GM06990 (cell line): ENCODE measurements around the gene PPP1R27.

Source experiments
- DNase-seq: peaks from one replicate; pipeline ENCODE4 v3.0.0-alpha.2; 2011; ENCODE audit not compliant: insufficient read length; ENCODE audit errors: extremely low read depth
- H3K27me3 ChIP-seq: replicated peaks from 2 replicates; pipeline ENCODE4 v1.6.0; 2011; ENCODE audit warnings: low read length; ENCODE audit not compliant: control insufficient read depth, insufficient read depth
- H3K36me3 ChIP-seq: 2 replicates; pipeline ENCODE4 v1.5.1; 2011; ENCODE audit warnings: low read length; ENCODE audit not compliant: control insufficient read depth, insufficient read depth
- H3K4me3 ChIP-seq: replicated peaks from 2 replicates; pipeline ENCODE4 v1.5.1; 2011; ENCODE audit warnings: low read depth, mild to moderate bottlenecking, control low read depth, low read length
- TF ChIP-seq, protein P1 (sequence below): IDR thresholded peaks from 2 replicates; pipeline ENCODE4 v1.5.1; 2011; ENCODE audit warnings: low read length, control low read depth, mild to moderate bottlenecking, inconsistent platforms; ENCODE audit not compliant: insufficient read depth, poor library complexity, severe bottlenecking

PPP1R27 gene

DNA sequence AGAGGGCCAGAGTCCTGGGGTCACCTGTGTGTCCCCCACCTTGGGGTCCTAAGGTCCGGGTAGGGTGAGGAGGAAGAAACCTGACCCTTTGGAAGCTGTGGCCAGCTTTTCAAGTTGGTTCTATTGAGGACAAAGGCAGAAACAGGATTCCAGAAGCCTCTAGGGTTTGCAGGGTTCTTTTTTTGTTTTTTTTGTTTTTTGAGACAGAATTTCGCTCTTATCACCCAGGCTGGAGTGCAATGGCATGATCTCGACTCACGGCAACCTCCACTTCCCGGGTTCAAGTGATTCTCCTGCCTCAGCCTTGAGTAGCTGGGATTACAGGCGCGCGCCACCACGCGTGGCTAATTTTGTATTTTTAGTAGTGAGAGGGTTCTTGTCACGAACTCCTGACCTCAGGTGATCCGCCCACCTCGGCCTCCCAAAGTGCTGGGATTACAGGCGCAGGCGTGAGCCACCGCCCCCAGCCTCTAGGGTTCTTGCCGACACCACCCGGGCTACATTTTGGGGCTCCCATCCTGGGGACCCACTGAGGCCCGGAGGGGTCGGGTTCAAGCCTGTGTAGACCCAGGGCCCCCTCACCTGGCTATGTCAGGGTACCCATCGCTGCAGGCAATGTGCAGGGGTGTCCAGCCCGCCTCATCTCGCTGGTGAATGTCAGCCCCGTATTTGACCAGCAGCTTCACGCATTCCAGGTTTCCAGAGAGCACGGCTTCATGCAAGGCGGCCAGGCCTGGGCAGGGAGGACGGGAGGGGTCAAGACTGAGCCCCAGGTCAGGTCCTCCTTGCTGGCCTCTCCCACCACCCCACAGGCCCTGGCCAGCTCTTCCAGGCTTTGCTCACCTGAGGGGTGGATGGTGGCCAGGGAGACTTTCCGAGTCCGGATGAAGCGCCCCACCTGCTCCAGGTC lies 674 bp downstream of the PPP1R27 start:
- no peaks in the 10 kb centered on the region; the same call in 1 of the 2 replicates for H3K36me3 ChIP-seq
- H3K4me3 ChIP-seq: peak overlapping the region; percentile 78
- no peak for DNase-seq
- TF ChIP-seq, protein P1, sequence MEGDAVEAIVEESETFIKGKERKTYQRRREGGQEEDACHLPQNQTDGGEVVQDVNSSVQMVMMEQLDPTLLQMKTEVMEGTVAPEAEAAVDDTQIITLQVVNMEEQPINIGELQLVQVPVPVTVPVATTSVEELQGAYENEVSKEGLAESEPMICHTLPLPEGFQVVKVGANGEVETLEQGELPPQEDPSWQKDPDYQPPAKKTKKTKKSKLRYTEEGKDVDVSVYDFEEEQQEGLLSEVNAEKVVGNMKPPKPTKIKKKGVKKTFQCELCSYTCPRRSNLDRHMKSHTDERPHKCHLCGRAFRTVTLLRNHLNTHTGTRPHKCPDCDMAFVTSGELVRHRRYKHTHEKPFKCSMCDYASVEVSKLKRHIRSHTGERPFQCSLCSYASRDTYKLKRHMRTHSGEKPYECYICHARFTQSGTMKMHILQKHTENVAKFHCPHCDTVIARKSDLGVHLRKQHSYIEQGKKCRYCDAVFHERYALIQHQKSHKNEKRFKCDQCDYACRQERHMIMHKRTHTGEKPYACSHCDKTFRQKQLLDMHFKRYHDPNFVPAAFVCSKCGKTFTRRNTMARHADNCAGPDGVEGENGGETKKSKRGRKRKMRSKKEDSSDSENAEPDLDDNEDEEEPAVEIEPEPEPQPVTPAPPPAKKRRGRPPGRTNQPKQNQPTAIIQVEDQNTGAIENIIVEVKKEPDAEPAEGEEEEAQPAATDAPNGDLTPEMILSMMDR: no peak
- no peaks in the 10 kb centered on the region for H3K27me3 ChIP-seq

DNA sequence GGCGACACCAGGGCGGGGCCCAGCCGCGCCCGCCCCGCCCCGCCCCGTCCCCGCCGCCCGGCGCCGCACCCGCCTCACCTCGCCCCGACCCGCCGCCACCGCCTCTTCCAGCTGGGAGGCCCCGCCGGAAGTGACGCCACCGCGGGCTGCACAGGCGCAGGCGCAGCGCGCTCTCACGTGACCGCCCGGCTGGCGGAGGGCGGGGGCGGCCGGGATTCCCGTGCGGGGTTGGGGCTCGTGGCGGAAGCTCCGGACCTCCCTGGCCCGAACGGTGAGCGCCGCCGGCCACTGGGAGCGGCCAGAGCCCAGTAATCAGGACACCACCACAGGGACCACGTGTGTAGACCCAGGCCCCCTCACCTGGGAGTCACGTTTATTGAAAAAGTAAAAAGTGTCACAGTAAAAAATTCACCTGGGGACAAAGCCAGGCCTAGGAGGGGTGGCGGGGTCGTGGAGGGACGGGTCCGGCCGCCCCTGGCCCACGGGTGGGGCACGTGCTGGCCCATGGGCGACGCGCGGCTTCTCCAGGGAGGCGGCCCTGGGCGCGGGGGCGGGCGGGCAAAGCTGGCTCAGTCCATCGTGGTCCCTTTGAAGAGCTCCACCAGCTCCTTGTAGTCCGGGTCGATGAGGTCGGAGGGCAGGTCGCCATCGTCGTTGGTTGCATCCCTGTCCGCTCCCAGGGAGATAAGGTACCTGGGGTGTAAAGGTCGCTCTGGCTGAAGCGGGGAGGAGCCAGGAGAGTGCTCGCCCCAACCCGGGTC lies 1.5 kb downstream of the PPP1R27 start, which contains the start of gene MCRIP1:
Gene MCRIP1, minus strand, starts transcription at position 132 of the 761 bp plus-strand sequence. CDS start 8,785 bp downstream, outside the sequence.
- no peaks in the 10 kb centered on the region; the same call in 1 of the 2 replicates for H3K36me3 ChIP-seq
- TF ChIP-seq, protein P1: no peak
- peak; percentile 95 for DNase-seq
- H3K27me3 ChIP-seq: no peaks in the 10 kb centered on the region
- H3K4me3 ChIP-seq: peak within 1 kb of the TSS; percentile 79

DNA sequence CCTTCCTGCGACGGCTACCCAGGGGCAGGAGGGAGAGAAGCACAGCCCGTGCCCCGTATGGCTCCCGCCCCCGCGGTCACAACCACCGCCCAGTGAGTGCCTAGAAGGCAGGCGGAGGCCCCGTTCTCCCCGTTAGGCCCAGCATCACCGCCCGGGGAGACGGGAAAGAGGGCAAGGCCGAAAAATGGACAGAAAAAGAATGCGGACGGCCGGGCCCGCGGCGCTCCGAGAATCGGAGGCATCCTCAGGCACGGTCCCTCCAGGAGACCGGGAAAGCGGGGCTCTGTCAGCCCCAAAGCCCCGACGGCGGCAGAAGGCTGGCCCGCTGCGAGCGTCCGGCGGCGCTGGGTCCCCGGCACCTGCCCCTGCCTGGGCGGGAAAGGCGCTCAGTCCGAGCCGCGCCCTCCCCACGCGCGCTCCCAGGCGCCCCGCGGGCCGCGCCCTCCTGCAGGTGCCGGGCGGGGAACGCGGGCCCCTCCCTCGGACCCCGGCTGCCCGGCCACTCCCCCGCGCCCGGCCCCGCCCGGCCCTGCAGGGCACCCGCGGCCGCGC lies 2.2 kb downstream of the PPP1R27 start:
- H3K27me3 ChIP-seq: no peaks in the 10 kb centered on the region
- TF ChIP-seq, protein P1: no peak
- no peaks in the 10 kb centered on the region; the same call in 1 of the 2 replicates for H3K36me3 ChIP-seq
- peak overlapping the region; percentile 79 for H3K4me3 ChIP-seq
- no peak for DNase-seq

DNA sequence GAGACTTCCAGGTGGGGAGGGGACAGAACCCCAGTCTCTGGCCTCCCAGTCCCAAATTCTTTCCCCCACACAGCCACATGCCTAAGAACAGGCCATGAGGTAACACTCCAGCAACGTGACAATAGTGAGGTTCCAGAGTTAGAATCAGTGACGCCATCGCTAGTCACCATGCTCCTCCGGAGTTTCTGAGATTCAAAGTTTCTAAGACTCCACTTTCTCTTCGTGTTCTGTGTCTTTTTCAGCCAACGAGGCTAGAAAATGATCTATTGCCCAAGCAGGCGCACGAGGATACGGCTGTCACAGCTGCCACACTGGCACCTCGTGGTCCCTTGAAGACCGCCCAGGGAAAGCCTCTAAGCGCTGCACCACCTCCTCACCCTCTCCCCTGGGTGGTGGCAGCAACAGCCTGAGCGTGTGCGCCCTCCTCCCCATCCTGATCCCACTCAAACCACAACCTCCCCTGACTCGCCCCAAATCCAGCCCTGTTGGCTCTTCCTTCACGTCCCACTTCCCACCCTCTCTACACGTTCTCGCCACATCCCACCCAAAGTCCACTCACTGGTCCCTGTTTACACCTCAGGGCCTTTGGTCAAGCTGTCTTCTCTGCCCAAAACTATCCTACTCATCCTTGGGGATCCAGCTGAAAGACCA lies 2.8 kb downstream of the PPP1R27 start:
- Histone ChIP-seq H3K27me3 (no peaks in the 10 kb centered on the region), H3K4me3 (peak overlapping the region; percentile 79), H3K36me3 (no peaks in the 10 kb centered on the region; the same call in 1 of the 2 replicates)
- TF ChIP-seq, protein P1: peak; percentile 3
- DNase-seq: peak; percentile 48

DNA sequence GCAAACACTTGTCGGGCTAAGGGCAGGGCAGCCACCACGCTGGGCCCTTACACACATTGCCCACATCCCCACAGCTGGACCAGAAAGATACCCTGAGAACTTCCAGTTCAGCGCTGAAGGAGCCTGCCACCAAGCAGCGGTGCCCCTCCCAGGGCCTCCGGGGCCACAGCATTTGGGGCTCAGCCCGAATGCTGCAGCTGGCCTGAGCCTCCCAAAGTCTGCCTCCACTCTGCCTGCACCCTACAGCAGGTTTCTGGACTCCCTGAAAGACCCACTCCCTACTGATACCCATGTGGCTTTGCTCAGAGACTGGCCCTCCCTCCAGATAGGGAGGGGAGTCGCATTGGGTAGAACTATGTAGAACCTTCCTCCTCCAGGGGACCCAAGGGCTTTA lies 3.3 kb downstream of the PPP1R27 start:
- H3K4me3 ChIP-seq: peak overlapping the region; percentile 79
- no peak for DNase-seq
- H3K36me3 ChIP-seq: no peaks in the 10 kb centered on the region; the same call in 1 of the 2 replicates
- TF ChIP-seq, protein P1: no peak
- no peaks in the 10 kb centered on the region for H3K27me3 ChIP-seq
